ELF-1 (cell line): ENCODE data around the gene TNNI3K.

ENCODE experiments used
- DNase-seq: peaks from one replicate; pipeline ENCODE4 v3.0.0-alpha.2; 2016; ENCODE audit warnings: low read depth, low spot score

TNNI3K gene

DNA sequence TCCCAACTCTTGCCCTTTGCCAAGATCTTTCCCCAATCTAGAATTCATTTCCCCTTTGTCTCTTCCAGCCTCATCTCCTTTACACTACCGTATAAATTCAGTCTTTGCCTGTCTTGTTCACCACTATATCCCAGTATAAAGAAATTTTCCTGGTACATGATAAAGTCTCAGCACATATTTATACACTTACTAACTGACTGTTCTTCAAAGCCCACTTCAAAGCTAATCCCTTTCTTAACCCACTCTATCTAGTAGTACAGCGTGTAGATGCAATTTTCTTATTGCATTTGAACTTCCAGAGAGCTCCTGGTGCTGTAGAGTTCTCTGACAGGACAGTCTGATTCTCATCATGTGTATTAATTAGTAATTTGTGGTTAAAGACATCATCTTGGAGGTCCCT lies 199.1 kb downstream of the TNNI3K start:
- no peak for DNase-seq

DNA sequence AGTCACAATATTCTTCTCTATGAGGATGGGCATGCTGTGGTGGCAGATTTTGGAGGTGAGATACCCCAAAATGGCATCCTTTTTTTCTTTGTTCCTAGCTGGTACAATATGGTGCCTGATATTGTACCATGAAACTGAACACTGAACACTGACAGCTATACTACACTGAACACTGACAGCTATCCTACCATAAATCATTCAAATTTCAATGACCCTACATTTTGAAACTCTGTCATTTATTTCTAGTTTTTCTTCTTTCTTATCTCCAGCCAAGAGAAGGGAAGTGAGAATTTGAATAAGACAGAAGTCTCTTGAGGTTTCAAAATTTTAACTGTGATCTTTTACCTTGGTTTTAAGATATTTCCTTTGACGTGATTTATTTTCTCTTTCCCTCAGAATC lies 200.9 kb downstream of the TNNI3K start:
- DNase-seq: no peak

DNA sequence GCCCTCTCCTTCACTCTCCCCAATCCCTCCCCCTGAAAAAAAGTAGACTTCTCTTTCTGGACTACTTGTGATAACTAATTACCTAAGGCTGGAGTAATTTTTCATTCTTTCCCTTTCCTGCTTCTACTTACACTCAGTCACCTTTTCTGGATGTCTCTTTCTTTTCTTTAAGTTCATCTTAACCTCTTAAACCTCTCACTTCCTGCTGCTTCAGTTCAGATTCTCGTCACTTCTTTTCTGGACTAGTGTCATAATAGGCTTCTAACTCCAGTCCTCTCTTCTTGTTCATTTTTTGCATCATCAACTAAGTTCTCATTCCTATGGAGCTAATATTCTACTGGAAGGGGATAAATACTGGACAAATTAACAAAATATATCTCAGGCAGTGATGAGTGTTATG lies 201.8 kb downstream of the TNNI3K start:
- no peak for DNase-seq

DNA sequence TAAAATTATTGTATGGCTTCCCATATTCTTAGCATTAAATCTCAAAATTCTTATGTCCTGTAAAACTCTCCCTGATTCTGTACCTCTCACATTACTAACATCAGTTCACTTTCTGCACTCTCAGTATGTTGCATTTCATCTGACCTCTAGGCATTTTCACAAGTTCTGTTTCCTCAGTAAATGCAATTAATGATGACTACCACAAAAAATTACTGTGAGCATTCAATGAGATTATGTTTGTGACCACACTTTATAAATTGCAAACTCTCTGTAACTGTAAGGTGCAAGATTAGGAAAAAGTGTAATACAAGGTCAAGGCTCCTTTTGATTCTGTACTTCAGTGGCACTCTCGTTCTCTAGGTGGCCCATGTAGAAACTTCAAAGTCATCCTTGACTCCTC lies 216.8 kb downstream of the TNNI3K start:
- no peak for DNase-seq

DNA sequence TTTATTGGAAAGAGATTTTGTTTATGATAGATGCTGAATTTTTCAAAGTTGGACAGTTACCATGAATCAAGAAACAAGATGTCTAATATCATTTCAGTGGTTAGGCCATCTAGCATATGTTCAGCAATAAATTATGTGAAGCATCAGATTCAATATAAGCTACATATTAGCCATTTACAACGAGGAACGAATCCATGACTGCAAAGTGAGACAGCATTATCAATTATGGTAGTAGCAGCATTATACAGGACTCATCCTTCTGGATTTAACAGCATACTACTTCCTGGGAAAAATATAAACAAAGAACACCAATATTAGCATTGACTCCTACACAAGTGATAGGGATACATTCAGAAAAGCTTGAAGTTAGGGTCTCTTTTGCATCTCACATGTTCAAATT lies 218.1 kb downstream of the TNNI3K start:
- DNase-seq: no peak

DNA sequence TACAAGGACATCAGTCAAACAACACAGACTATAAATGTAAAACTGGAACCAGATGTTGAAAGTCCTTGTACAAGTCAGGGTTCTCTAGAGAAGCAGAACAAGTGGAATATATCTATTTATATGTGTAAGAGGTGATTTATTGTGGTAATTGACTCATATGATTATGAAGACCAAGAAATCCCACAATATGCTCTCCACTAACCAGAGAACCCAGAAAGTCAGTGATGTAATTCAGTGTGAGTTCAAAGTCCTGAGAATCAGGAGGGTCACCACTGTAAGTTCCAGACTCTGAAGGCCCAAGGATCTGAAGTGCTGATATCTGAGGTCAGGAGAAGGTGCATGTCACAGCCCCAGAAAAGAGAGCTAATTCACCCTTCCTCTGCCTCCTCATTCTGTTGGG lies 220.2 kb downstream of the TNNI3K start:
- no peak for DNase-seq

DNA sequence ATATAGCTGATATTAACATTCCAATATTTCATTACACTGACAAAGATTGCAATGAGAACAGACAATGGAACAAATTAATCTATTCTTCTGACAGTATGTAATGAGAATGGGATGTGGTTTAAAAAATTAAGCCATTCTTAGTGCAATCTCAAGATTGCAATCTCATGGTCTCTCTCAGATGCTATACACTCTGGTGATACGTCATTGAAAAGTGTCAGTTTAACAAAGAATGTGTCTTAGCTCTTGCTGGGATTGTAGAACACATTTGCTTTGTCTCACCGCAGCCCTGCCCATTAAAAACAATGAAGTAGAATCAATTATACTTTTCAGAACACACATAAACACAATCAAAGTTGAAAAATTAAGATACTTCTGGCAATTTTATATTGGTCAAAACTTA lies 222.1 kb downstream of the TNNI3K start:
- no peak for DNase-seq

DNA sequence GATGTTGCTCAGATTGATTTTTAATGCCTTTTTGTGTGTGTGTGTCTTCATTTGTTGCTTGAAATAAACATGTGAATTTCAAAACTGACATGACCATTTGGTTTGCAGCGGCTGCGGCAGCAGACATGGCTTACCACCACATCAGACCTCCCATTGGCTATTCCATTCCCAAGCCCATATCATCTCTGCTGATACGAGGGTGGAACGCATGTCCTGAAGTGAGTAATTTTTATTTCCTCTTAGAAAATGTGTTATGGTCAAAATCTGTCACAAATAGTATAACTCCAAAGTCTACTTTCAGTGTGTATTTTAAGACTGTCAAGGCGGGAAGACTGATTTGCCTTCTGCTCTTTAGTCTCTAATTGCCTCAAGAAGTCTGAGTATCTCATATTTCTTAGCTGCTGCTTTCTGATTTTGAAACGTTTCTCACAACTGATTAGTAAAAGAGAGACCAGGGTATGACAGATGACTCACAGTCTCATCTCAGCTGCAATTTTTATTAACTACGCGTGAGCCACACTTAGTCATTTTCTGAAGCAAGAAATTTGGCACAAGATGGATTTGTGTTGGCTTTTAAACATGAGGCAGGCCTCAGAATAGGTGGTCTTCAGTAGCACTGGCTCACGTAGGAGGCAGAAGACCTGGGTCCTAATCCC lies 228.3 kb downstream of the TNNI3K start:
- no peak for DNase-seq

DNA sequence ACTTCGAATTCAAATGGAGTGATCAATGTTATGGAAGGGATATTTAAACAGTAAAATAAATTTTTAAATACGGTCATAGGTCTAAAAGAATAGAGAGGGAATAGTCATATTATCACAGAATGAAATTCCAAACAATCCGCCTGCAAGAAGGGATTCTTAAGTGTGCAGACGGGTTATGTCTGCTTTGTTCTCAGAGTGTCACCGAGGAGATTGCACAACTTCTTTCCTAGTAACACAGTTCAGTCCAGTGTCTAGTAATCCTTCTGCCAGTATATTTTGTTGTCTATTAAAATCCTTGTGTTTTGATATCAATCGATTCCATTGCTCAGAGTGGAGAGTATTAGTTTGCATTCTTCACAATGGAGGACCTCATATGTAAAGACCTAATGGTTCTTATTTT lies 228.8 kb downstream of the TNNI3K start:
- no peak for DNase-seq

DNA sequence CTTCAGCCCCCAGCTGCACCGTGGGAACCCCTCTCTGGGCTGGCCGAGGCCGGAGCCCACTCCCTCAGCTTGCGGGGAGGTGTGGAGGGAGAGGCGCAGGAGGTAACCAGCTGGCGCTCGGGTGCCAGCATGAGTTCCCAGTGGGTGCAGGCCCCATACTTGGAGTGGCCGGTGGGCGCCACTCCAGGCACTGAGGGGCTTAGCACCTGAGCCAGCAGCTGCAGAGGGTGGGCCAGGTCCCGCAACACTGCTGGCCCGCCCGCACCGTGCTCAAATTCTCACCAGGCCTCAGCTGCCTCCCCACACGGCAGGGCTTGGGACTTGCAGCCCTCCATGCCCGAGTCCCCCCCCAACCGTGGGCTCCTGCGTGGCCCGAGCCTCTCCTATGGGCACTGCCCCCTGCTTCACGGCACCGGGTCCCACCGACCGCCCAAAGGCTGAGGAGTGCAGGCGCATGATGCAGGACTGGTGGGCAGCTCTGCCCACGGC lies 230.1 kb downstream of the TNNI3K start:
- no peak for DNase-seq

DNA sequence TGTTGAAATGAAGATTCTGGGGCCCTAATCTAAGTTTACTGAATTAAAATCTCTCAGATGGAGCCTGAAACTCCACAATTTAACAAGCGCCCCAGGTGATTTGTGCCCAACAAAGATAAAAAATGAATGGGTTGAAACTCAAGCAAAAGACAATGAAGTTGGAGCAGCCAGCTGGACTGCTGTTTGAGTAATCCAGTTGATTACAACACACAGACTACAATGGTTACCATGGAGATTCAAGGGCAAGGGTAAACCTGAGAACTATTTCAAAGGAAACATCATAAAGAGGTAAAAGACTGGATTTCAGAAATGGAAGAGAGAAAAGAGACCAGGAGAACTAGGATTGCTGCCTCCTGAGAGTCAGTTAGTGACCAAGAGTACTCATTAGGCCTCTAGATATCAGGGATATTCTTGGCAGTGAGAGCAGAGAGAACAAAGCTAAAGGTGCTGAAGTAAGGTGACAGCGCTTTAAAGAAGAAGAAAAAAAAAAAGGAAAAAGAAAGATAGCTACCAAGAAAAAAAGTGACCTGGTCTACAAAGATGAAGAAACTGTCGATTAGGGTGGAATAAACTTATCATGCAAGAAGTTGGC lies 232.7 kb downstream of the TNNI3K start:
- DNase-seq: no peak

DNA sequence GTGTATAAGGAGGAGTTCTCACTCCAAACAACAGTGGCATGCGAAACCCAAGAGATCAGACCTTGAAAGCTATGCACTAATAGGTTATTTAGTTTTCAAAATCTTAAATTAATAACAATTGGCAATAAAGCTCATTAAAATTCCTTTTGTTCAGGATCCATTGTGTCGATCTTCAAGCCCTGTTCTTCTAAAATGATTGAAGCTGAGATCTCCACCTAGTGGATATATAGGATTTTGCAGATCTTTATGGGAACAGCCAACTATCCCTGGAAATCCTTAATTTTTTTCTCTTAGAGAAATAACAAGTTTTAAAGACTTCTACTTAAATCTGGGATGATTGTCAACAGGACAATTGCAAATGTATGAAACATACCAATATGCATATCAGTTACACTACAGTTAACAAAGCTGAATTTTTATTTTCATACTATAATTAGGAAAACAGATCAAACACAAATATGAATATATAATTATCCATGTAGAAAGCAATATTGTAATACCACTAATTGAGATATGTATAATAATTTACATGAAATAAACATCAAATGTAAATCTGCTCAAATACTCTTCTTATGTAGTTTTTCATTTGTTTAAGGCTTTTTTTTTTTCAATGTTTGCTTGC lies 233.9 kb downstream of the TNNI3K start:
- no peak for DNase-seq

DNA sequence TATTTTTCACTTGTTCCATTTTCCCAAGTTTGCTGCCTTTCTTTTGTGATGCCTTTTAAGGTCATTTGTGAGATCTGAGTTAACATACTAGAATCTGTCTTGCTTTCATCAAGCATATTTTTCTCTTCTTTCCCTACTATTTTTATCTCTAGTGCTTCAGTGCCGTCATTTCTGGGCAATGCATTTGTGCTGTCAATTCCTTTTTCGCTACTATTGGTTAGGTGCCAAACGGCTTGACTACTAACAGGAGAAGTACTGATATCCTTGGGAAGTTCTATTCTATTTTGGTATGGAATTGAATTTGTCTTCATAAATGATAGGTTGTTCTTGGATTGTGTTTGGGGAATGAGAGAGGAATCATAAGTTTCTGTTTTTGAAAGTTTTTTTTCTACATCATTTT lies 235.1 kb downstream of the TNNI3K start:
- no peak for DNase-seq

DNA sequence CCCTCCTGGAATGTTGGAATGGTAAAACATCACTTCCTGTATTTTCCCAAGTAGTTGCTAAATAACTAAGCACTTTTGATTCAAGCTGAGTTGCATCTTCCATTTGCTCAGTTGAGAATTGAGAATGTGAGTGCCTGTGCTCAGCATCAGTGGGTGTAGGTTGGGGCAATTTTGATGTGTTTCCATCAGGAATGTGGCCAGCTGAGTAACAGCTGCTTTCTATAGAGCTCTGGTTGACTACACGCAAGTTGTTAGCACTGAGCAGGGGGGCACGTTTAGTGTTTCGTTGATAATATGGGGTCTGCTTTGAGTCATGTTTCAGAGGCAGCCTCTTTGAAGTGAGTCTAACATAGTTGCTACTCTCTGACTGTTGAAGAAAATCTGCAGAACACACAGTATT lies 235.7 kb downstream of the TNNI3K start:
- no peak for DNase-seq

DNA sequence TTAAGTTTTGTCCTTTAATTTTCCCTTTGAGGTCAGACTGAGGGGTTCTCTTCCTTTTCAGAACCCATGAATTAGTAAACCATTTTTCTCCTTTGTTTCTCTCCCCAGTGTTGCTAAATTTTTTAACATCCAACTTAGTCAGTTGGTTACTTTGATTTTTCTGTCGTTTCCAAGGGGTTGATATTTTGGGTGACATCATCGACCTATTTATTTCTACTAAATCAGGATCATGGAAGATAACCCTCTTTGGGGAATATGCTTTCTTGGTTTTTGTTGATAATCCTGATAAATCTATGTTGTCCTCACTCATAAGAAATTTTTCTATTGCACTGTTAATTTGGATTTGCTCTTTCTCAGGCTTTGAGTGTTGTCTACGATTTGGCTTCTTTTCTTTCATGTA lies 236.3 kb downstream of the TNNI3K start:
- no peak for DNase-seq

DNA sequence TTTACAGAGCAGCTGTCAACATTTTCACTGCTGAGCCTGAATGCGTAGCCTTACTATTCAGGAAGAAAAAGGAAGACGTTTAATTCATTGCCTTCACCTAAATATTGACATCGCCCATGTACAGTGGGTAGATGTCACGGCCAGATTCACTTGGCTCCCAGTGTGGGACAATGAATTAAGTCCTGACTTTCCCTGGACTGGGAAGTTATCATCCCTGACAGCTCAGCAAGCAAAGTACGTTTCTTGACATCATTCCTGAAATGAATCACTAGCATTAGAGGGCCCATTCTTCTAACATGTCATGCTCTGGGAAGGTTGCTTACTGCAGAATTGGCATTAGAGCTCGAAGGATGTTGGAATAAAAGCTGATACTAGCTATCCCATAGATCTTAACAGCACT lies 239.4 kb downstream of the TNNI3K start:
- DNase-seq: no peak

DNA sequence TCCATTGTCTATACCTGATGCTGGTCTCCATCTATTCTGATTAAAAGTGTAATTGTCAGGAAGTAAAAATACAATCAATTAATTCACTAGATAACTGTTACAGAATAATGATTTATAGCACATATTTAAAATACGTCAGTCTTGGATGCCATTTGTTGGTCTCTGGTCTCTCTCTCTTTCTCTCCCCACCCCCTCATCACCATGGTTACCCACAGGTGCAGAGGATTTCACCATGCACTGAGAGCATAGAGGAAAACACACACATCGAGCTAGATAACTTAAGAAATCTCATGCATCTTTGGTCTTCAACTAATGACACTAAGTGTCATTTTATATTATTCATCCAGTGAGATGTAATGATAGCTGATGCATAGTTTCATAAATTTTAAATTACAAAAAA lies 243.8 kb downstream of the TNNI3K start:
- DNase-seq: no peak

DNA sequence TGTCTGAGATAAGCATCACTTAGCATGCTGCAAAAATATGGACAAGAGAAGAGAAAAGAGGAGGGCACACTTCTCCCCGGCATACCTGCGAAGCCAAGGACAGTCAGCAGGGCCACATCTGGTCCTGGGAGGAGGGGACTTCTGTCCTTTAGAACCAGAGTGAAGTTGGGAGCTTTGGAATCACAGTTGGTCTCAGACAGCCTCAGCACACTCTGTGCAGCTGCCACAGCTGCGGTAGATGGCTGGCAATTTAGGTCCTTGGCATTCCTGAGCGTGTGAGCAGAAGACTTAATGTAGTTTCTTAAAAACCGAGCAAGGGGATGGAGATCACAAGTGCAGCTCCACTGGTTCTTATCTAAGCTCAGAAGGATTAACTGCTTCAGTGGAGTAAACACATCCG lies 244.9 kb downstream of the TNNI3K start:
- DNase-seq: no peak

DNA sequence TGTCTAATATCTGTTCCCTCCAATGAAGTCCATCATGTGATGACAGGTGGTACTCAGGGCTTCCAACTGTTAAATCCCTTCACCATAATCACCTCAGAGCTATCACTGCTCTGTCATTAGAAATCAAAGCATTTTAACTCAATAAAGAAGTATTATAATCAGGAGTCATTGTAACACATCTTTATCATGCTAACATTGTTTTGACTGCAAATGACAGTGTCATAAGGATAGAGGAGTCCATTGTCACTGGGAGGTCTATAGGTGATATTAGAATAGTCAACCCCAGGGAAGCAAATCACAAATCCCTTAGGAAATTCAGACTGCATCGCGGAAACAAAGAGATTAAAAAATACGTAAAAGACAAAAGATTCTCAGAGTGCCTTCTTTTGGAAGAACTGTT lies 246.4 kb downstream of the TNNI3K start:
- DNase-seq: no peak

DNA sequence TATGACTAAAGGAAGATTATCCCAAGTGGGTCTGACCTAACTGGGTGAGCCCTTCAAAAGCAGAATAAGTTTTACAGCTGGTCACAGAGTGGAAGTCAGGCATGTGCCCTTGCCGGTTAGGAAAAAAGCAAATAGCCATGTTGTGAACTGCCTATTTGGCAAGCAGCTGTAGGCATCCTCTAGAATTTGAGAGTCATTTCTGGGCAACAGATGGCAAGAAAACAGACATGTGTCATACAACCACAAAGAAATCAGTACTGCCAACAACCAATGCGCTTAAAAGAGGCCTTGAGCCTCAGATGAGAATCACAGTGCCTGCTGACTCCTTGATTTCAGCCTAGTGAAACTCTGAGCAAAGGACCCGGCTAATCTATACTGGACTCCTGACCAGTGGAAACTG lies 250.4 kb downstream of the TNNI3K start:
- no peak for DNase-seq

DNA sequence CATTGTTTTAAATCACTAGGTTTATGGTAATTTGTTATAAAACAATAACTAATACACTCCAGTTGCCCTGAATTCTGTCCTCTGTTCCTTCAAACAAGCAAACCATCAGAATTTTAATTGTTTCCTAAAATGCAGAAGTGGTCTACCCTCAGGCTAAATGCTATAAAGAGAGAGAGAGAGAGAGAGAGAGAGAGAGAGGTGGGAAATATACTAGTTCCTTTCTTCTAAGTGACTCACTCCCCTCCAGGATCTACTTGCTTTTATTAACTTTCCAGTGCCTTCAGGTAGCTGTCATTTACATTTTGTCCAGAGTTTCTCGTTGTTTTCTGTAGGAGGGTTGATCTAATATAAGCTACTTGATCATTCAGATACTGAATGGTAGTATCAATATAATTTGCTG lies 250.8 kb downstream of the TNNI3K start:
- no peak for DNase-seq

DNA sequence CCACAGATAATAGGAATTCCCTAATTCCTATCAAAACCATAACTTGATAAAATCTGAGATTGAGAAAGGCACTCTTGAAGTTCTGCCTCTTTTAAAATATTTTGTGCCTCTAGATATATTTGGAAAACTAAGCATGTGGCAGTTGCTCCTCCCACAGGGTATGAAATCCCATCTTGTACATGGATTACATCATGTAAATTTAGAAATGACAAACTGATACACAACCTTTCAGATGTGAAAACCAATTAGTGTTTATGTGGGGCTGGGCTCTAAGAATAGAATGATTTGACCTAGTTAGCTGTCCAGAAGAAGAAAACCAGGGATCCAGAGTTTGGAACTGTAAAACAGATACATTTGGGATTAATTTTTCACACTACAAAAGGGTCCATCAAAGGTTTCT lies 261.5 kb downstream of the TNNI3K start:
- DNase-seq: no peak

DNA sequence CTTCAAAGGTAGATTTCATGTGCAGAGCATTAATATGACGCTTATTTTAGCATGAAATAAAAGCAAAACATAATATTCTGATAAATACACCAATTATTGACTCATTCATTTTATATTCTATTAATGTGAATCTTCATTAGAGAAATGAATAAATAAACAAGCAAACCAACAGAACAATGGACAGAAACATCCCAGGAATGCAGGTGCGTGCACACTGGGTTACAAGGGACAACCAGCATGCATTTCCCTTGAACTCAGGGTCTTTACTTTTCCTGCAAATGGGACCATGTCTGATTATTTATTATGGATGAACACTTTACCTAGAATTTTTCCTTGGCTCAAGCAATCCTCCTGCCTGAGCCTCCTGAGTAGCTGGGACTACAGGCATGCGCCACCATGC lies 263.7 kb downstream of the TNNI3K start:
- no peak for DNase-seq
